Measurements from ENCODE around the gene TECPR2.
A peak's percentile ranks its signal among the peaks of the same experiment; 100 is the strongest.

The TECPR2 gene

DNA sequence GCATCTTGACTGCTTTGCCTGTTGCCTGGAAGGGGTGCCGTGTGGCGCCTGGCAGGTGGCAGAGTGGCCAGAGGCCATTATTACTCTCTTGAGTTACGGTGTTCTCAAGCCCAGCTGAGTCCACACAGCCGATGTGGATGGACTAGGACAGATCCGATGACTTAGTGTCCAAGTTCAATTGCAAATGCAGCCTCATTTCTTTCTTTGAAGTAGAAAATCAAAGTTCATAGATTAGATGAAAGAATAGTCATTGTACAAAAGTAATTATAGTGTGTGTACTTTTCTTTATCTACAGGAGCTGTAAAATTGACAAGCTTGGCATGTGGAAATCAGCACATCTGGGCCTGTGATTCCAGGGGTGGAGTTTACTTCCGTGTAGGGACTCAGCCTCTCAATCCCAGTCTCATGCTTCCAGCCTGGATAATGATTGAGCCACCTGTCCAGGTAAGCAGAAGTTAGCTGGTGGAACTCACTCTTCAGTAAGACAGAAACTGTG lies 102.2 kb downstream of the TECPR2 start:
- H3K4me3 ChIP-seq (ENCODE audit: low read depth, low read length) = no peak overlapping the region
- in situ Hi-C loops (cut with HindIII; ENCODE audit: low sequenced_read_pairs) = no loop called here
- TF ChIP-seq CTCF (IDR thresholded peaks at IDR 0.05; ENCODE audit: low read depth, low read length) = no peak
- no peak for DNase-seq (ENCODE audit: low read depth, low spot score)

GRCh38 chr14:102469261-102469660 lies 106.5 kb downstream of the TECPR2 start:
- no peak for TF ChIP-seq CTCF (IDR thresholded peaks at IDR 0.05; ENCODE audit: low read depth, low read length)
- in situ Hi-C loops (cut with HindIII; ENCODE audit: low sequenced_read_pairs) = no loop called here
- no peak for DNase-seq (ENCODE audit: low read depth, low spot score)
- H3K4me3 ChIP-seq (ENCODE audit: low read depth, low read length) = no peak overlapping the region

DNA sequence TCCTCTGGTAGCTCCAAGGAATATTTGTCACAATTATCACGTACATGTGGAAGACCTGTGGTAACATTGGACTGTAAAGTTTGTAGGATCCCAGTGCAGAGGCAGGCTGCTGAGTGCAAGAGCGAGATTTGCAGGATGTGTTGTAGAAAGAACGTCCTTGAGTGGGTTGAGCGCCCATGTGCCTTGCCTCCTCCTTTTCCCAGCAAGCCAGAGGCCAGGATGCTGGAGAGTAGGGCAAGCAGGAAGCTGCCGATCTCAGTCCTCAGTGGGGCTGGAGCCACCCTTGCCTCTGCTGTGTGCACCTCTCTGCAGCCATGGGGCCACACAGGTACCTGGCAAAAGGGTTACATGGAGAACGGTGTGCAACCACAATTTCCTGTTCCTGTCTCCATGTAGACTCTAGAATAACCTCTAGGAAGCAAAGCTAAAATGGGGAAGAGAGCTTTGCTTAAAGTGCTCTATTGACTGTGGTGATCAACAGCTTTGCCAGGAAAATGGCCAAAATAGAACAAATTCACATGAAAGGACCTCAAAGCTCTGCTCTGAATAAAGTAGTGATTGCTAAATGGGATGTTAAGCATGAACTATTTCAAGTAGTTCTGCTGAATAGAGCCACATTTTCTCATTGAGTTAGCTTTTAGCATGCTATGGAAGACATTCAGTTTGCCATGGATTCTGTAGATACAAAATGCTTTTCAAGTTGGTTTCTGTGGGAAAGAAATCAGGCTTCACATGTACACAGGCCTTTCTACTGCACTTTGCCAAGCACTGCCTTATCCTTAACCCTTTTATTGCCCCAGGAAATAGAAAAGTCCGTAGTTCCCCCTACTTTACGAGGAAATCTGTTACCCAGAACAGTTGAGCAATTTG lies 109.4 kb downstream of the TECPR2 start:
- in situ Hi-C loops (cut with HindIII; ENCODE audit: low sequenced_read_pairs) = no loop called here
- no peak overlapping the region for H3K4me3 ChIP-seq (ENCODE audit: low read depth, low read length)
- TF ChIP-seq CTCF (IDR thresholded peaks at IDR 0.05; ENCODE audit: low read depth, low read length) = no peak
- DNase-seq (ENCODE audit: low read depth, low spot score) = no peak

GRCh38 chr14:102472791-102473150 lies 110.0 kb downstream of the TECPR2 start:
- TF ChIP-seq CTCF (IDR thresholded peaks at IDR 0.05; ENCODE audit: low read depth, low read length) = no peak
- in situ Hi-C loops (cut with HindIII; ENCODE audit: low sequenced_read_pairs) = no loop called here
- DNase-seq (ENCODE audit: low read depth, low spot score) = no peak
- H3K4me3 ChIP-seq (ENCODE audit: low read depth, low read length) = no peak overlapping the region

- H3K4me3 ChIP-seq (ENCODE audit: low read depth, low read length) = no peak overlapping the region
- DNase-seq (ENCODE audit: low read depth, low spot score) = no peak
- no peak for TF ChIP-seq CTCF (IDR thresholded peaks at IDR 0.05; ENCODE audit: low read depth, low read length)
- in situ Hi-C loops (cut with HindIII; ENCODE audit: low sequenced_read_pairs) = no loop called here
Measured at GRCh38 chr14:102473559-102473958, 110.8 kb downstream of the TECPR2 start.

GRCh38 chr14:102474934-102475333 lies 112.2 kb downstream of the TECPR2 start:
- in situ Hi-C loops (cut with HindIII; ENCODE audit: low sequenced_read_pairs) = no loop called here
- no peak overlapping the region for H3K4me3 ChIP-seq (ENCODE audit: low read depth, low read length)
- peak; percentile 26 for DNase-seq (ENCODE audit: low read depth, low spot score)
- TF ChIP-seq CTCF (IDR thresholded peaks at IDR 0.05; ENCODE audit: low read depth, low read length) = no peak

All from astrocyte of the spinal cord (primary cell).